Testis (tissue), 3 donors: Measurements from ENCODE around the gene HINT1. TPM values are rescaled to one million over a fixed set of nuclear protein-coding genes. Genes with fewer than 3 reads are reported as not detected.

Experiments
- DNase-seq: peaks from one replicate; pipeline ENCODE4 v3.0.0-alpha.2; 2019
- H3K27ac ChIP-seq, 2 donors: fragments of 200-600 bp; sonication (generic); one replicate each; pipeline ENCODE4 v1.5.1; 2019
- H3K27me3 ChIP-seq: fragments of 200-600 bp; sonication (generic); one replicate; pipeline ENCODE4 v1.5.1; 2019
- H3K36me3 ChIP-seq: fragments of 200-600 bp; sonication (generic); one replicate; pipeline ENCODE4 v1.5.1; 2017; ENCODE audit warnings: low read depth; ENCODE audit errors: missing control alignments
- H3K4me1 ChIP-seq: fragments of 200-600 bp; sonication (generic); one replicate; pipeline ENCODE4 v1.5.1; 2019
- H3K4me3 ChIP-seq, 2 donors: fragments of 200-600 bp; sonication (generic); one replicate each; pipeline ENCODE4 v1.5.1; 2017 to 2019
- H3K9me3 ChIP-seq: fragments of 200-600 bp; sonication (generic); one replicate; pipeline ENCODE4 v1.5.1; 2017
- POLR2A ChIP-seq: fragments of 450-650 bp; IDR thresholded peaks from one replicate; pipeline ENCODE4 v1.6.1; 2017; ENCODE audit warnings: antibody characterized with exemption, mild to moderate bottlenecking, moderate library complexity
- WGBS, 2 donors: methylation state at CpG; one replicate each; pipeline ENCODE4 v1.1.5; 2018; 5-methylcytosine and 5-hydroxymethylcytosine counted together
- intact Hi-C: fragments of 100-400 bp; cut with DNase I; formaldehyde crosslinking; loops from one replicate; pipeline ENCODE4 v1.15.1; 2023; ENCODE audit warnings: low total_unique reads
- polyA plus RNA-seq: library from polyadenylated mRNA; stranded (reverse); fragments of 350-450 nt; fragmentation: Illumina TruSeq; extraction: RNeasy Lipid Tissue Mini Kit (QIAGEN cat#74804); gene quantifications from one replicate; pipeline ENCODE4 v1.2.3, GENCODE V29; 2014; ENCODE audit warnings: low read depth, low replicate concordance; ENCODE audit not compliant: insufficient read depth
- total RNA-seq, 2 donors: library from RNA; depleted of rRNA; stranded (reverse); fragments of >200 nt; gene quantifications; one replicate each; pipeline ENCODE4 v1.2.3, GENCODE V29; 2016
- TF ChIP-seq, protein P1 (sequence below), 3 experiments: fragments of 450-650 bp in 2 of 3; fragments of 200-600 bp in 1 of 3; sonication (generic) in 1 of 3; IDR thresholded peaks; one replicate each; pipeline ENCODE4 v1.5.1; 2016 to 2019; ENCODE audit warnings: antibody characterized with exemption in 3 of 3, mild to moderate bottlenecking in 2 of 3, moderate library complexity in 1 of 3

The HINT1 gene
- total and polyA plus RNA-seq, 3 donors from 2014 or later: 102 to 222 (median 104) TPM

DNA sequence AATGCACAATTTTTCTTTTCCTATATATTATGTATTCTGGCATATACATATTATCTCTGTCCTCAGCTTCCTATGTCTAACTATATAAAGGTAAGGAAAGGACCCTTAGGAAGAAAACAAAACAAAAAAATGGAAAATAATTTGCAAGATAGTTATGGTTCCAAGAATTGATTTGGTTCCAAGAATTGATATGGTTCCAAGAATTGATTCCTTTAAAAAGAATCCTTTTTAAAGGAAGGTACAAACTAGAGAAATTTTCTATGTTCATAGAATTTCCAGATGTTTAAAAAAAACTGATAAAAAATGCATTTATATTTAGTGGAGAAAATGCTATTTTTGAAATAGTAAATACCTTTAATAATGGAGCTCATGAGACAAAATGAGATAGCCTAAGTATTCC, 17.8 kb upstream of the HINT1 start:
- TF ChIP-seq, protein P1, sequence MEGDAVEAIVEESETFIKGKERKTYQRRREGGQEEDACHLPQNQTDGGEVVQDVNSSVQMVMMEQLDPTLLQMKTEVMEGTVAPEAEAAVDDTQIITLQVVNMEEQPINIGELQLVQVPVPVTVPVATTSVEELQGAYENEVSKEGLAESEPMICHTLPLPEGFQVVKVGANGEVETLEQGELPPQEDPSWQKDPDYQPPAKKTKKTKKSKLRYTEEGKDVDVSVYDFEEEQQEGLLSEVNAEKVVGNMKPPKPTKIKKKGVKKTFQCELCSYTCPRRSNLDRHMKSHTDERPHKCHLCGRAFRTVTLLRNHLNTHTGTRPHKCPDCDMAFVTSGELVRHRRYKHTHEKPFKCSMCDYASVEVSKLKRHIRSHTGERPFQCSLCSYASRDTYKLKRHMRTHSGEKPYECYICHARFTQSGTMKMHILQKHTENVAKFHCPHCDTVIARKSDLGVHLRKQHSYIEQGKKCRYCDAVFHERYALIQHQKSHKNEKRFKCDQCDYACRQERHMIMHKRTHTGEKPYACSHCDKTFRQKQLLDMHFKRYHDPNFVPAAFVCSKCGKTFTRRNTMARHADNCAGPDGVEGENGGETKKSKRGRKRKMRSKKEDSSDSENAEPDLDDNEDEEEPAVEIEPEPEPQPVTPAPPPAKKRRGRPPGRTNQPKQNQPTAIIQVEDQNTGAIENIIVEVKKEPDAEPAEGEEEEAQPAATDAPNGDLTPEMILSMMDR (IDR thresholded peaks at IDR 0.05): no peak
- TF ChIP-seq POLR2A: no peak
- no peaks in the 10 kb centered on the region for H3K27me3 ChIP-seq
- no peaks in the 10 kb centered on the region for H3K9me3 ChIP-seq
- no peak overlapping the region for H3K4me3 ChIP-seq
- no peak overlapping the region for H3K27ac ChIP-seq
- H3K36me3 ChIP-seq: no peaks in the 10 kb centered on the region
- no peaks in the 10 kb centered on the region for H3K4me1 ChIP-seq
- intact Hi-C loops: no loop called here
- DNase-seq: no peak

DNA sequence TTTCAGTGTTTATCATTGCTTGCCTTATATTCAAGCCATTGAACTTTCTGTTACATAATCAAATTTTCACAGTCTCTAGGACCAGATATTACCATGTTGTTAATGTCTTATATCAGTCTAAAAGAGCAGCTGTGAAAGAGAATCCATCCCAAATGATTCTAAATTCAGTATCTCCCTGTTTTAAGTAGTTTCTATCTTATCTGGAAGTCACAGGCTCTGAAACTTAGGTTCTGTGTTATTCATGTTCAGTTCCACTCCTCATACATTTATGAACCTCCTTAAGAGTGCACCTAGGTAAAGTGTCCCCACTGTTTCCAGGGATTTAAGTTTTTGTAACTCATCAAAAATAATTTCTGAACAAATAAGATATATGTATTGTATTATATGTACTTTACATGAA, 15.4 kb upstream of the HINT1 start:
- no peaks in the 10 kb centered on the region for H3K4me1 ChIP-seq
- no peak for DNase-seq
- no peaks in the 10 kb centered on the region for H3K36me3 ChIP-seq
- TF ChIP-seq, protein P1 (IDR thresholded peaks at IDR 0.05): no peak
- no peak for TF ChIP-seq POLR2A
- no peak overlapping the region for H3K27ac ChIP-seq
- no peaks in the 10 kb centered on the region for H3K27me3 ChIP-seq
- intact Hi-C loops: no loop called here
- H3K9me3 ChIP-seq: no peaks in the 10 kb centered on the region
- no peak overlapping the region for H3K4me3 ChIP-seq

- no peaks in the 10 kb centered on the region for H3K36me3 ChIP-seq
- H3K27me3 ChIP-seq: no peaks in the 10 kb centered on the region
- DNase-seq: peak; percentile 18
- no peaks in the 10 kb centered on the region for H3K9me3 ChIP-seq
- H3K4me3 ChIP-seq: peak overlapping the region; percentile 70 to 78
- H3K27ac ChIP-seq: peak overlapping the region; percentile 82 to 84
- peaks cover 10% of the 10 kb centered on the region for H3K4me1 ChIP-seq
- TF ChIP-seq, protein P1 (IDR thresholded peaks at IDR 0.05): no peak
- TF ChIP-seq POLR2A: no peak
- 0 to 3% methylated on average over 11 of the region's 11 CpGs for WGBS, 2 donors
- intact Hi-C loops: no loop called here
These were observed 6.3 kb upstream of the HINT1 start for GRCh38 chr5:131171276-131171810.

DNA sequence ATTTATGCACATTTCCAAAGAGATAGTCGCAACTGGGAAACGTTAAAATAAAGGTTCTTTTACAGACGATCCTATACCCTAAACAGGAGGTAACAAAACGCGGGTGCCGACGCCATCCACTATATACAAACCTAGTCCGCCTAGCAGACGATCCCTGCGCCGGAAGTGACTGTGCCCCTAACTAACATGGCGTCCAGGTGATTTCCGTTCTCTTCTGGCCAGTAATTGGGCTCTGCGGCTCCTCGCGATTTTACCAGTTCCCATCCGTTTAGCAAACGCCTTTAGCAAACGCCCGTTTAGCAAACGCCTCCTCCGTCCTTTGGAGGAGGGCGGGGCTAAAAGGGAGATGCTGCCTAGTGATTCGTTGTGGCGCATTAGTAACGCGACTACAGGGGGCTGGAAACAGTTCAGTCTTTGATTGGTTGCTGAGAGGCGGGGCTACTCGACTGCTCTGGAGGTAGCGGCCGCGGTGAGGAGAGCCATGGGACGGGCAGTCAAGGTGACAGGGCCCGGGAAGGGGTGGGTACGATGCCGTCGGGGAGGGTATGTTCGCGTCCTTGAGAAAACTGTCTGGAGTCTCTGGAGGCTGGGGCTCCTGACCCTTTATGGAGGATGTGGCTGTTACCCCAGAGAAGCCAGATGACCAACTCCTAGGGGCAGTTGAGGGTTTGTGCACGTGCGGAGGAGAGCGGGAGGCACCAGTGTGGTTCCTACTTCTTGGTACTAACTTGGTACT, 5.7 kb upstream of the HINT1 start, which contains the start of gene LYRM7:
Gene LYRM7 (plus strand): TSS at position 405 of the 736 bp plus-strand sequence. CDS start 77 bp downstream, at position 482.
- WGBS, 2 donors: 0% methylated on average over 29 to 42 of the region's 42 CpGs
- DNase-seq: peak; percentile 98
- no peaks in the 10 kb centered on the region for H3K36me3 ChIP-seq
- intact Hi-C loops: no loop called here
- peaks cover 10% of the 10 kb centered on the region for H3K4me1 ChIP-seq
- H3K4me3 ChIP-seq: peak within 1 kb of the TSS; percentile 70 to 78
- no peaks in the 10 kb centered on the region for H3K27me3 ChIP-seq
- TF ChIP-seq, protein P1 (IDR thresholded peaks at IDR 0.05): no peak
- TF ChIP-seq POLR2A: peak; percentile 56
- peak within 1 kb of the TSS; percentile 82 to 84 for H3K27ac ChIP-seq
- no peaks in the 10 kb centered on the region for H3K9me3 ChIP-seq
